ENCODE results near the gene ADGRG1. TPM values are rescaled to one million over a fixed set of nuclear protein-coding genes. Genes with fewer than 3 reads are reported as not detected.

The ADGRG1 gene
- total and polyA plus RNA-seq, 2 experiments from 2014 or later = 0.21 TPM; not detected in 1

- no peak for TF ChIP-seq CTCF (IDR thresholded peaks at IDR 0.05; ENCODE audit: low read depth, low read length)
- Histone ChIP-seq H3K27ac (no peak overlapping the region), H3K4me1 (ENCODE audit: low read depth) (no peaks in the 10 kb centered on the region)
Observed at GRCh38 chr16:57644383-57645014, 16.1 kb downstream of the ADGRG1 start.

GRCh38 chr16:57645169-57645568 lies 16.7 kb downstream of the ADGRG1 start:
- H3K4me3 ChIP-seq = no peak overlapping the region

More at GRCh38 chr16:57644383-57645014, 16.1 kb downstream of the ADGRG1 start:
- DNase-seq (ENCODE audit: low read depth in 1 of 2, low spot score in 1 of 2) = no peak
- Histone ChIP-seq H3K9me3 (ENCODE audit: low read depth) (no peaks in the 10 kb centered on the region), H3K27me3 (no peaks in the 10 kb centered on the region), H3K4me3 (no peak overlapping the region), H3K36me3 (no peaks in the 10 kb centered on the region)

GRCh38 chr16:57645691-57646387 lies 17.4 kb downstream of the ADGRG1 start:
- H3K4me1 ChIP-seq (ENCODE audit: low read depth) = no peaks in the 10 kb centered on the region
- DNase-seq (ENCODE audit: low read depth in 1 of 2, low spot score in 1 of 2) = peak in 1 of 2 donors; percentile 63
- TF ChIP-seq CTCF (IDR thresholded peaks at IDR 0.05; ENCODE audit: low read depth, low read length) = no peak
- no peaks in the 10 kb centered on the region for H3K36me3 ChIP-seq
- H3K27me3 ChIP-seq = no peaks in the 10 kb centered on the region
- H3K27ac ChIP-seq = no peak overlapping the region
- no peaks in the 10 kb centered on the region for H3K9me3 ChIP-seq (ENCODE audit: low read depth)
- H3K4me3 ChIP-seq = no peak overlapping the region

More at GRCh38 chr16:57645169-57645568, 16.7 kb downstream of the ADGRG1 start:
- no peak for DNase-seq (ENCODE audit: low read depth in 1 of 2, low spot score in 1 of 2)
- H3K4me1 ChIP-seq (ENCODE audit: low read depth) = no peaks in the 10 kb centered on the region
- H3K27me3 ChIP-seq = no peaks in the 10 kb centered on the region
- no peak overlapping the region for H3K27ac ChIP-seq
- H3K9me3 ChIP-seq (ENCODE audit: low read depth) = no peaks in the 10 kb centered on the region
- no peaks in the 10 kb centered on the region for H3K36me3 ChIP-seq
- TF ChIP-seq CTCF (IDR thresholded peaks at IDR 0.05; ENCODE audit: low read depth, low read length) = no peak

GRCh38 chr16:57646388-57647039 lies 18.1 kb downstream of the ADGRG1 start:
- H3K4me1 ChIP-seq (ENCODE audit: low read depth) = no peaks in the 10 kb centered on the region
- no peaks in the 10 kb centered on the region for H3K36me3 ChIP-seq
- no peak for TF ChIP-seq CTCF (IDR thresholded peaks at IDR 0.05; ENCODE audit: low read depth, low read length)
- no peaks in the 10 kb centered on the region for H3K9me3 ChIP-seq (ENCODE audit: low read depth)
- H3K27ac ChIP-seq = no peak overlapping the region
- DNase-seq (ENCODE audit: low read depth in 1 of 2, low spot score in 1 of 2) = no peak
- no peak overlapping the region for H3K4me3 ChIP-seq
- H3K27me3 ChIP-seq = no peaks in the 10 kb centered on the region

DNA sequence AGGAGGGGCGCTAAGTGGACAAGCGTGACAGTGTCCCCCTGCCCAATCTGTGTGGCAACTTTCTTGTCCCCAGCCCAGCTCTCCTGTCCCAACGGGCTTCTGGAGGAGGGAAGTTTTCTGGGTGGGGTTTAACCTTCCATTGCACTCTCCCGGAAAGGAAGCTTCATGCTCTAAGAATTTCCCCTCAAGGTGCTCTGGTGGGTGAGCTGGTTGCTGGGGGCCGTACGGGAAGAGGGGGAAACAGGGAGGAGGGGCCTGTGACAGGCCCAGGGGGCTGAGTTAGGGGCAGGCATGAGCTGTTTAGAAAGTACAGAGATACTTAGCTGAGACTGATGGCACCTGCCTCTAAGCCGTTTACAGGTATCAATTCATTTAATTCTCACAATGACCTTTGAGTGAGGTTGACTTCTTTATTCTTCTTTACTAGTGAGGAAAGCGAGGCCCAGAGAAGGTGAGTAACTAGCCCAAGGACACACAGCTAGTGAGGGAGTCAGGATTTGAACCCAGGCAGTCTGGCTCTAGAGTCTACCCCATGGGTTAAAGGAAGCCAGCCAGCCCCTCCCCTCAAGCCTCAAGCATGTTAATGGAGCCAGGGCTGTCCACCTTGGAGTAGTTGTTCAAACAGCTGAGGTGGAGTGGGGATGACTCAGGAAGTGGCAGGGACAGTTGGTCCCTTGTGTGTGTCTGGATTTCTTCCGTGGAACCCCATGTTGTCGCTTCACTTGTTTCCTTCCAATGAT lies 18.9 kb downstream of the ADGRG1 start:
- no peaks in the 10 kb centered on the region for H3K9me3 ChIP-seq (ENCODE audit: low read depth)
- no peaks in the 10 kb centered on the region for H3K27me3 ChIP-seq
- no peak for DNase-seq (ENCODE audit: low read depth in 1 of 2, low spot score in 1 of 2)
- H3K36me3 ChIP-seq = no peaks in the 10 kb centered on the region
- no peak for TF ChIP-seq CTCF (IDR thresholded peaks at IDR 0.05; ENCODE audit: low read depth, low read length)
- no peaks in the 10 kb centered on the region for H3K4me1 ChIP-seq (ENCODE audit: low read depth)
- no peak overlapping the region for H3K4me3 ChIP-seq
- no peak overlapping the region for H3K27ac ChIP-seq
